ENCODE results near the gene GAB1.

- no peak for TF ChIP-seq POLR2A (IDR thresholded peaks at IDR 0.05)
- TF ChIP-seq CTCF (IDR thresholded peaks at IDR 0.05), result no peak
These were observed 41.0 kb downstream of the GAB1 start for GRCh38 chr4:143377611-143378099.

All from testis (tissue), 2 donors.